Erythroblast (primary cell): Measurements from ENCODE around the gene INF2.
"Not testable (repeated sequence)": the region's sequence is repeated elsewhere in the genome, so short reads cannot be mapped to it uniquely, and the experiment has no call there.

Experiments used
- GATA1 ChIP-seq: IDR thresholded peaks from 2 replicates; pipeline ENCODE4 v1.6.1; 2011; ENCODE audit warnings: low read depth, mild to moderate bottlenecking, control low read depth, low read length, moderate library complexity
- POLR2A ChIP-seq: IDR thresholded peaks from 2 replicates; pipeline ENCODE4 v1.6.1; 2011; ENCODE audit warnings: mild to moderate bottlenecking, low read length

DNA sequence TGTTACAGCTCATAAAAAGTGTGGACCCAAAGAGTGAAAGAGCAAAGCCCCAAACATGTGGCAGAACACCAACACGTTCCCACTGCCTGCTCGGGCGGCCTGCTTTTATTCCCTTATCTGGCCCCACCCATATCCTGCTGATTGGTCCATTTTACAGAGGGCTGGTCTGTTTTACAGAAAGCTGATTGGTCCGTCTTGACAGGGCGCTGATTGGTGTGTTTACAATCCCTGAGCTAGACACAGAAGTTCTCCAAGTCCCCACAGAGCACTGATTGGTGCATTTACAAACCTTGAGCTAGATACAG, 61.3 kb downstream of the INF2 start:
- not testable (repeated sequence) for TF ChIP-seq POLR2A, GATA1
